ENCODE results near the gene HMGN4. TPM values are rescaled to one million over a fixed set of nuclear protein-coding genes. Genes with fewer than 3 reads are reported as not detected.

Gene HMGN4
- total RNA-seq, 1 donor from 2014 or later, result 81.8 TPM

DNA sequence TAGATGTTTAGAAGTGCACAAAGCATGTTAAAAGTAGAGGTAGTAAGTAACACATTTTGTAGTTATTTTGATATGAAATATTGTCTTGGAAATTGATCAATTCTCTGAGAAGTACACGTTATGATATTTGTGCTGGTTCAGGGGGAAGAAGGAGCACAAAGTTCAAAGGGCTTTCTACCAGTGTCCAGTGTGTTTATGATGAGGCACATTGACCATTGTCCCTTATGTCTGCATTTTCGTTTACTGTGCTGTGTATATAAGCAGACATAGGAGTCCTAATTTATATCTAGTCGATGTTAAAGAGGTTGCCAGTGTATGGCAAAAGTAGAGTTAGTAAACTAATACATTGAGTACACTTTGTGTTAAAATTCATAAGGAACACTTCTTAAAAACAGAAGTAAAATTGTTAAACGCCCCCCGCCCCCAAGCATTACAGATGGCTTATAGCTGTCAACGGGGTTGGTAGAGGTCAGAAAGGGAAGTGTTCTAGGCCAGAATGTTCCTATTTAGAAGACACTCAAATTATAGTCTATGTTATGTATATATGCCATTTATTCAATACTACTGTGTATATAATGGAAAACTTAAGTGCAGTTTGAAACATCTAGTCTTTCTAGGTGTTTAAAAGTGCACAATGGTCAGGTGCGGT, 13.3 kb upstream of the HMGN4 start:
- H3K9ac ChIP-seq, result no peak overlapping the region
- H2AFZ ChIP-seq (replicated peaks), result no peak overlapping the region
- TF ChIP-seq EZH2 (IDR thresholded peaks at IDR 0.05) (no peak), EZH2phosphoT487 (IDR thresholded peaks at IDR 0.05) (no peak)
- TF ChIP-seq, protein P1, sequence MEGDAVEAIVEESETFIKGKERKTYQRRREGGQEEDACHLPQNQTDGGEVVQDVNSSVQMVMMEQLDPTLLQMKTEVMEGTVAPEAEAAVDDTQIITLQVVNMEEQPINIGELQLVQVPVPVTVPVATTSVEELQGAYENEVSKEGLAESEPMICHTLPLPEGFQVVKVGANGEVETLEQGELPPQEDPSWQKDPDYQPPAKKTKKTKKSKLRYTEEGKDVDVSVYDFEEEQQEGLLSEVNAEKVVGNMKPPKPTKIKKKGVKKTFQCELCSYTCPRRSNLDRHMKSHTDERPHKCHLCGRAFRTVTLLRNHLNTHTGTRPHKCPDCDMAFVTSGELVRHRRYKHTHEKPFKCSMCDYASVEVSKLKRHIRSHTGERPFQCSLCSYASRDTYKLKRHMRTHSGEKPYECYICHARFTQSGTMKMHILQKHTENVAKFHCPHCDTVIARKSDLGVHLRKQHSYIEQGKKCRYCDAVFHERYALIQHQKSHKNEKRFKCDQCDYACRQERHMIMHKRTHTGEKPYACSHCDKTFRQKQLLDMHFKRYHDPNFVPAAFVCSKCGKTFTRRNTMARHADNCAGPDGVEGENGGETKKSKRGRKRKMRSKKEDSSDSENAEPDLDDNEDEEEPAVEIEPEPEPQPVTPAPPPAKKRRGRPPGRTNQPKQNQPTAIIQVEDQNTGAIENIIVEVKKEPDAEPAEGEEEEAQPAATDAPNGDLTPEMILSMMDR (IDR thresholded peaks at IDR 0.05), result no peak
- H3K27me3 ChIP-seq, result no peaks in the 10 kb centered on the region
- H3K79me2 ChIP-seq (ENCODE audit: low read depth), result peaks cover 27% of the 10 kb centered on the region
- peaks cover 24% of the 10 kb centered on the region for H3F3A ChIP-seq (ENCODE audit: low read depth)
- Mint-ChIP-seq H3K9me3 (peaks cover 6% of the 10 kb centered on the region), H3K27ac (no peak overlapping the region), H3K4me1 (peaks cover 27% of the 10 kb centered on the region), H3K27me3 (ENCODE audit: insufficient read depth, low read depth) (peaks cover 12% of the 10 kb centered on the region), H3K4me3 (no peak overlapping the region), H3K36me3 (peaks cover 4% of the 10 kb centered on the region)
- H3K9me3 ChIP-seq (ENCODE audit: low read depth), result no peaks in the 10 kb centered on the region
- no peaks in the 10 kb centered on the region for H4K20me1 ChIP-seq (ENCODE audit: low read depth)
- H3K27ac ChIP-seq, result no peak overlapping the region
- H3K4me2 ChIP-seq, result no peak overlapping the region
- no peaks in the 10 kb centered on the region for H3K36me3 ChIP-seq
- H3K4me1 ChIP-seq, result peaks cover 22% of the 10 kb centered on the region
- H3K4me3 ChIP-seq, result no peak overlapping the region
- no peak for DNase-seq (ENCODE audit: low spot score)

DNA sequence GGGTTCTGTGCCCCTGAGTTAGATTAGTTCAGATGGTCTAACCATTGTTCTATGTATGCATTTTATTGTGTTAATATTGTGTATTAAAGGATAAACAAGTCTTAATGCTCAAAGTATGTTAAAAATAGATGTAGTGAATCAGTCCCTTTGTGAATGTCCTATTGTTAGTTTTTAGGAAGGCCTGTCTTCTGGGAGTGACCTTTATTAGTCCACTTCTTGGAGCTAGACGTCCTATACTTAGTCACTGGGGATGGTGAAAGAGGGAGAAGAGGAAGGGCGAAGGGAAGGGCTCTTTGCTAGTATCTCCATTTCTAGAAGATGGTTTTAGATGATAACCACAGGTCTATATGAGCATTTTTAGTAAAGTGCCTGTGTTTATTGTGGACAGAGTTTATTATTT, 12.3 kb upstream of the HMGN4 start:
- peaks cover 6% of the 10 kb centered on the region for H3K9me3 Mint-ChIP-seq
- H3K9ac ChIP-seq, result no peak overlapping the region
- H3K27me3 ChIP-seq, result no peaks in the 10 kb centered on the region
- H3K4me1 ChIP-seq, result peaks cover 16% of the 10 kb centered on the region
- no peaks in the 10 kb centered on the region for H4K20me1 ChIP-seq (ENCODE audit: low read depth)
- no peak overlapping the region for H3K4me3 ChIP-seq
- TF ChIP-seq, protein P1 (IDR thresholded peaks at IDR 0.05), result no peak
- TF ChIP-seq EZH2 (IDR thresholded peaks at IDR 0.05), result no peak
- TF ChIP-seq EZH2phosphoT487 (IDR thresholded peaks at IDR 0.05), result no peak
- no peaks in the 10 kb centered on the region for H3K9me3 ChIP-seq (ENCODE audit: low read depth)
- no peak overlapping the region for H3K27ac ChIP-seq
- H3K79me2 ChIP-seq (ENCODE audit: low read depth), result peaks cover 27% of the 10 kb centered on the region
- no peak for DNase-seq (ENCODE audit: low spot score)
- peaks cover 20% of the 10 kb centered on the region for H3K4me1 Mint-ChIP-seq
- H3K36me3 Mint-ChIP-seq, result peaks cover 4% of the 10 kb centered on the region
- H2AFZ ChIP-seq (replicated peaks), result no peak overlapping the region
- H3F3A ChIP-seq (ENCODE audit: low read depth), result peaks cover 17% of the 10 kb centered on the region
- H3K36me3 ChIP-seq, result no peaks in the 10 kb centered on the region
- no peak overlapping the region for H3K27ac Mint-ChIP-seq
- no peak overlapping the region for H3K4me3 Mint-ChIP-seq
- H3K4me2 ChIP-seq, result no peak overlapping the region
- peaks cover 10% of the 10 kb centered on the region for H3K27me3 Mint-ChIP-seq (ENCODE audit: insufficient read depth, low read depth)

DNA sequence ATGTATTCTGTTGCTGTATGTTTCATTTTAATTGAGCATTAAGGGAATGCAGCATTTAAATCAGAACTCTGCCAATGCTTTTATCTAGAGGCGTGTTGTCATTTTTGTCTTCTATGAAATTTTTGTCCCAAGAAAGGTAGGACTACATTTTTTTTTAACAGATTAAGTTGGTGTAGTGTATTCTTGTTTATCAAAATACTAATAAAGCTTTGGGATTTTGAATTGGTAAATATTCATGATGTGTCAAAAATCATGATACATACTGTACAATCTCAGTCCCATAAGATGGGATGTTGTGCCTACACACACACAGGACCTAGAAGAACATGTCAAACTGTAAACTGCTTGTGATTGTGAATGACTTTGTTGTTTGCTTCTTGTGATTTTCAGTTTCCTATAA, 11.2 kb upstream of the HMGN4 start:
- Mint-ChIP-seq H3K4me1 (peaks cover 14% of the 10 kb centered on the region), H3K27me3 (ENCODE audit: insufficient read depth, low read depth) (peaks cover 5% of the 10 kb centered on the region), H3K9me3 (no peaks in the 10 kb centered on the region), H3K36me3 (no peaks in the 10 kb centered on the region), H3K4me3 (no peak overlapping the region), H3K27ac (no peak overlapping the region)
- Histone ChIP-seq H3K4me1 (peaks cover 16% of the 10 kb centered on the region), H3K9ac (no peak overlapping the region), H3K4me2 (no peak overlapping the region), H4K20me1 (ENCODE audit: low read depth) (no peaks in the 10 kb centered on the region), H3K27ac (no peak overlapping the region), H2AFZ (replicated peaks) (no peak overlapping the region), H3F3A (ENCODE audit: low read depth) (peaks cover 14% of the 10 kb centered on the region), H3K27me3 (no peaks in the 10 kb centered on the region), H3K79me2 (ENCODE audit: low read depth) (peaks cover 27% of the 10 kb centered on the region), H3K36me3 (no peaks in the 10 kb centered on the region), H3K9me3 (ENCODE audit: low read depth) (no peaks in the 10 kb centered on the region), H3K4me3 (no peak overlapping the region)
- TF ChIP-seq EZH2 (IDR thresholded peaks at IDR 0.05), result no peak
- no peak for DNase-seq (ENCODE audit: low spot score)

DNA sequence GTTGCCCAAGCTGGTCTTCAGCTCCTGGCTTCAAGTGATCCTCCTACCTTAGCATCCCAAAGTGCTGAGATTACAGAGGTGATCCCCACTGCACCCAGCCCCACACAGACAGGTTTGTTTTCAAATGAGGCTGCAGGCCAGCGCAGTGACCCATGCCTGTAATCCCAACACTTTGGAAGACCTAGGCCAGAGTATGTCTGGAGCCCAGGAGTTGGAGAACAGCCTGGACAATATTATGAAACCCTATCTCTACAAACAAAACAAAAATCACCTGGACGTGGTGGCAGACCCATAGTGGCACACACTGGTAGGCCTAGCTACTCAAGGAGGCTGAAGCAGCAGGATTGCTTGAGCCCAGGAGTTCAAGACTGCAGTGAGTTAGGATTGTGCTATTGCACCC, 8.0 kb upstream of the HMGN4 start:
- Mint-ChIP-seq H3K9me3 (peaks cover 4% of the 10 kb centered on the region), H3K27me3 (ENCODE audit: insufficient read depth, low read depth) (peaks cover 19% of the 10 kb centered on the region), H3K27ac (no peak overlapping the region), H3K36me3 (peaks cover 4% of the 10 kb centered on the region), H3K4me1 (peaks cover 21% of the 10 kb centered on the region), H3K4me3 (no peak overlapping the region)
- H3K27me3 ChIP-seq, result no peaks in the 10 kb centered on the region
- H3K9me3 ChIP-seq (ENCODE audit: low read depth), result no peaks in the 10 kb centered on the region
- H3K9ac ChIP-seq, result no peak overlapping the region
- no peak overlapping the region for H3K4me3 ChIP-seq
- H3F3A ChIP-seq (ENCODE audit: low read depth), result peaks cover 20% of the 10 kb centered on the region
- H3K79me2 ChIP-seq (ENCODE audit: low read depth), result no peaks in the 10 kb centered on the region
- H4K20me1 ChIP-seq (ENCODE audit: low read depth), result no peaks in the 10 kb centered on the region
- H3K4me2 ChIP-seq, result no peak overlapping the region
- DNase-seq (ENCODE audit: low spot score), result no peak
- H3K36me3 ChIP-seq, result no peaks in the 10 kb centered on the region
- H2AFZ ChIP-seq (replicated peaks), result no peak overlapping the region
- TF ChIP-seq EZH2 (IDR thresholded peaks at IDR 0.05), result no peak
- TF ChIP-seq, protein P1 (IDR thresholded peaks at IDR 0.05), result no peak
- TF ChIP-seq EZH2phosphoT487 (IDR thresholded peaks at IDR 0.05), result no peak
- H3K4me1 ChIP-seq, result peaks cover 11% of the 10 kb centered on the region
- no peak overlapping the region for H3K27ac ChIP-seq

Data from neural progenitor cell (in vitro differentiated cells).